HG02798 (cell line): ENCODE measurements around the gene ANKRD35.
A peak's percentile ranks its signal among the peaks of the same experiment; 100 is the strongest.

Experiments used
- ATAC-seq: cut with Tn5 transposase; IDR thresholded peaks from one replicate; pipeline ENCODE4 v1.9.1; 2021; ENCODE audit warnings: mild to moderate bottlenecking; ENCODE audit not compliant: unreplicated experiment, poor library complexity

Gene ANKRD35

DNA sequence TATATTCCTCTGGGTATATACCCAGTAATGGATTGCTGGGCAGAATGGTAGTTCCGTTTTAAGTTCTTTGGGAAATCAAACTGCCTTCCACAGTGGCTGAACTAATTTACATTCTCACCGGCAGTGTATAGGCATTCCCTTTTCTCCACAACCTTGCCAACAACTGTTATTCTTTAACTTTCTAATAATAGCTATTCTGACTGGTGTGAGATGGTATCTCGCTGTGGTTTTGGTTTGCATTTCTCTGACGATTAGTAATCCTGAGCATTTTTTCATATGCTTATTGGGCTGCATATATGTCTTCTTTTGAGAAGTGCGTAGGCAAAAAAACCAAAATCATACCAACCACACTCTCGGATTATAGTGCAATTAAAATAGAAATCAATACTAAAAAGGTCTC, 67.6 kb downstream of the ANKRD35 start:
- ATAC-seq: peak; percentile 42
